Activated T-cell treated with anti-CD3 and anti-CD28 coated beads for 4 hours (primary cell): ENCODE results near the gene IGSF22.

ENCODE experiments used
- DNase-seq: peaks from one replicate; pipeline ENCODE4 v3.0.0-alpha.2; 2020

The IGSF22 gene

GRCh38 chr11:18743365-18743764 is 17.4 kb upstream of the IGSF22 start:
- no peak for DNase-seq

DNA sequence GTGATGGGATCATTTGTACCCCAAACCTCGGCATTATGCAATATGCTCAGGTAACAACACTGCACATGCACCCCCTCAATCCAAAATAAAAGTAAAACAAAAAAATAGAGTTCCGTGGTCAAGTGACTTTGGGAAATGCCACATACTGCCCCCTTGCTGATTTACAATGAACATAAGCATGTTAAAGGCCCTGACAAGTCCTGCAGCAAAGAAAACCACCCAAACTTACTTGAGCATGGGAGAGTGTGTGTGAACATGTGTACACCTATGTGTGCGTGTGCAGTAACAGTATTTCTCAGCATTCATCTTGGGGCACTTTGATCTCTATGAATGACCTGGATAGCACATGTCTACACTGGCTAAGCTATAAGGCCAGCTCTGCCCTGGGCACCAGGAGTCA is 15.8 kb upstream of the IGSF22 start:
- DNase-seq = no peak

DNA sequence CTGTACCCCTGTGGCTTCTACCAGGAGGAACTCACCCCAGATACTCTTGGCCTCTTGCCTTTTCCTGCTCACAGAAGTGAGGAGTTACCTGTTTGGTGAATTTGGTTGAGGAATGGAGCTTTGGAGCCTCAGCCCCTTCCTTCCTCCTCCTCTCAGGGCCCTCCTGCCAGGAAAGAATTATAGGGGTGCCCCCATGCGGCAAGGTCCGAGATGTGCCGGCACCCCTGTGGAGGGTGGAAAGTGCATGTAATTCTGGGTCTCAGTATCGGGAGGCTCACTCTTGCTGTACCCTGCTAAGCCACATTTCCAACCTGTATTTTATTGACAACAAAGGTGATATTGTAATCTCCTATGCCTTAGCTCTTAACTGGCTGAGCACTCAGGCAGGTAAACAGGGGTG is 13.7 kb upstream of the IGSF22 start:
- DNase-seq = no peak

DNA sequence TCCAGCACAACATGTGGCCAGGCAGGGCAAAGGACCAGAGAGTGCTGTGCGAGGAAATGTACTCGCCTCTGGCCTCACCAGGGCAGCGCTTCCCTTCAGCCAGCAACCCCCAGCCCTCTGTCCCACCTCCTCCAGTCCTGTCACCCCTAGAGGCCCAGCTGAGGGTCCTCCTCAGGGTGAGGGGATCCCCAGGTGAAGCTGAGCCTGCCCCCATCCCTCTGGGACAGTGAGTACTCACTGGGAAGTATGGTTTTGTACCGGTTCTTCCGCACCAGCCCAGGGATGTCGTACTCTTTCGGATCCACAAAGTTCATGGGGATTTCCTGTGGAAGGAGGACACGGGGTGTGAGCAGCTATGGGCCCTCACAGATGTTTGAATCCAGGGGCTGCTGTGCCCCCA is 11.7 kb upstream of the IGSF22 start:
- DNase-seq = no peak

GRCh38 chr11:18736590-18737148 is 10.7 kb upstream of the IGSF22 start:
- no peak for DNase-seq

DNA sequence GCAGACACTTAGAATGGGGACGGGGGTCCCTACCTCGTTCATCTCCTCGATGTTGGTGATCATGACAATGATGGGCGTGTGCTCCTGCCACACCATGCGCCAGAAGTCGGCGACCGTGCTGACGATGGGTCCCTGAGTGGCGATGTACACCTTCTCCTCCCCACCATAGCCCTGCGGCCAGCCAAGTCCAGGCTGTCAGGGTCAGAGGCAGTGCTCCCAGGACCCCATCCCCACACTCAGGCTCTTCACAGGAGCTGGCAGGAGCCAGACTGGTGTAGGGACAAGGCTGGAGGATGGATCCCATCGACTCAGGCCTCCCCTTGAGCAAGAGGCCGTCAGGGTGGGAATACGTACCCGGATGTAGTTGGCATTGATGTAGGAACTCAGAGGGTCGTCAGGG is 7.2 kb upstream of the IGSF22 start:
- no peak for DNase-seq

GRCh38 chr11:18731949-18732821 is 6.2 kb upstream of the IGSF22 start:
- peak; percentile 69 for DNase-seq

DNA sequence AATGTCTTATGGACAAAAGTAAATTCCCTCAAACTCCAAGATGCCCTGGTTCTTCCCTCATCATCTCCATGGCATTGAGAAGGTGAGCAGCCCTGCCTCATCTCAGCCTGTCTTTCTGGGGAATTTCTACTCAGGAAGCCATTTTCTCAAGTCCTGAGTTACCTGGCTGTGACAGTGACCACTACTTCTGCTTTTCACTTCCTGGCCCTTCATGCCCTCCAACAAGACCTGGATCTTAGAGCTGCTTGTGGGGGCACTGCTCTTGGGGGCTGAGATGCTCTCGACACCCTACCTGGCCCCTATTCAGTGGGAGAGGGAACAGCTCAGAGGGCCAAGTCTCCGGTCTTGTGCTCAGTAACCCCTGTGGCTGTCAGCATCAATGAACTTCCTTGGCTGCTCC is 5.5 kb upstream of the IGSF22 start:
- no peak for DNase-seq

- no peak for DNase-seq
Measured at GRCh38 chr11:18730020-18730419, 4.0 kb upstream of the IGSF22 start.

- no peak for DNase-seq
Measured at GRCh38 chr11:18729426-18729825, 3.4 kb upstream of the IGSF22 start.

GRCh38 chr11:18728658-18729057 is 2.7 kb upstream of the IGSF22 start:
- DNase-seq = no peak

- peak; percentile 33 for DNase-seq
Measured at GRCh38 chr11:18727479-18728236, 1.7 kb upstream of the IGSF22 start.

DNA sequence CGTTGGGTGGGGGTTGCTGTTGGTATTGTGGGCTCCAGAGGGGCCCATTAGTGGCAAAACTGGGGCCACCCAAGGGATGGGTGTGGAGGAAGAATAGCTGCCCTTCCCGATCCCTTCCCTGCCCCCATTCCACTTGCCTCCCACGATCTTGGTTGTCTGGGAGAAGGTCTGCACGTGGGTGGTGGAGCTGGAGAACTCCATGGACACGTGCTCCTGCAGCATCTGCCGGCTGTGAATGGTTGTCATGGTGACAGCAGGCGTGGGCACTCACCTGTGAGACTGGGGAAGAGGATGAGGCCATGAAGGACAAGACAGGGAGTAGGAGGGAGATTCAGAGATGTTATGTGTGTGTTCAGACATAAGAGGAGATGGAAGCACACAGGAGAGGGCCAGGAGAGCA is 2.0 kb downstream of the IGSF22 start:
- no peak for DNase-seq

DNA sequence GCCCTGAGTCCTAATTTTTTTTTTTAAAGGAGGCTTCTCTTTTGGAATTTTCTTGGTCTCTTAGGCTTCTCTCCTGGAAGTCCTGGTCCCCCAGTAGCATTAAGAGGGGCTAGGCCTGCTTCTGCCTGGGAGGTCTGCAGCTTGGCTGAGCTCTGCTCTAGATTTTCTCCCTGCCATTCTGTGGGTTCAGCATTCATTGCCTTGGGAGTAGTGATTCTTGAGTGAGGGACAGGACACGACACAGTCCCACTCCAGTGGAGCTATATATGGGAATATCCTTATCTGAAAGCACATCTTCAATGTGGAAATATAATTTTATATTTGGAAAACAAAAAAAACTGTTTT is 3.7 kb downstream of the IGSF22 start:
- no peak for DNase-seq

DNA sequence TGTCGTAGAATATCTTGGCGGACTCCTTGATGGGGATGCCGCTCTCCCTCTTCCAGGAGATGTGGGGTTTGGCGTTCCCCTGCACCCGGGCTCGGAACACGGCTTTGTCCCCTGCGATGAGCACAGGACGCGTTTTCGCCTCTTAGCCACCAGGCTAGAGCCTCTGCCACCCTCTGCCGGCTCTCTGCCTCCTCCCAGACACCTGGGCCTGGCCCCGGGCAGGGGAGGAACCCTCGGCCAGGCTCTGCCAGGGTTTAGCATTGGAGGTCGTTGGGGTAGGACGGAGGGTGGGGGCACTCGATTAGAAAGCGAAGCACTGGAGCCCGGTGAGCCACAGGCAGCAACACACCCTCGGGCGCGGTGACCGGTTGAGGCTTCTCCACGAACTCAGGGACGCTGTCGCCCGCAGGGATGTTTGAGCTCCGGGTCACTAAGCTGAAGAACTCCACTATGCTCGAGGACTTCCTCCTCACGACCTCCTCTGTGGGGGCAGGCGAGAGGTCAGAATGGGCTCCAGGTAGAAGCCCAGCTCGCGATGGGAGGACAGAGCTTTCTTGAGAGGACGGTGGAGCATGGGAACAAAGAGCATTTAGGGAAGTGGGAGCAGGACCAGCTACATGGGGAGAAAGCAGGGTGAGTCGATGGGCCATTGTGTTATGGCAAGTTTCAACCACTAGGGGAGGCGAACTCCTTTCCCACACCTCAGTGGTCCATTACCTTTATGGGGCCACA is 4.3 kb downstream of the IGSF22 start:
- peak; percentile 48 for DNase-seq

DNA sequence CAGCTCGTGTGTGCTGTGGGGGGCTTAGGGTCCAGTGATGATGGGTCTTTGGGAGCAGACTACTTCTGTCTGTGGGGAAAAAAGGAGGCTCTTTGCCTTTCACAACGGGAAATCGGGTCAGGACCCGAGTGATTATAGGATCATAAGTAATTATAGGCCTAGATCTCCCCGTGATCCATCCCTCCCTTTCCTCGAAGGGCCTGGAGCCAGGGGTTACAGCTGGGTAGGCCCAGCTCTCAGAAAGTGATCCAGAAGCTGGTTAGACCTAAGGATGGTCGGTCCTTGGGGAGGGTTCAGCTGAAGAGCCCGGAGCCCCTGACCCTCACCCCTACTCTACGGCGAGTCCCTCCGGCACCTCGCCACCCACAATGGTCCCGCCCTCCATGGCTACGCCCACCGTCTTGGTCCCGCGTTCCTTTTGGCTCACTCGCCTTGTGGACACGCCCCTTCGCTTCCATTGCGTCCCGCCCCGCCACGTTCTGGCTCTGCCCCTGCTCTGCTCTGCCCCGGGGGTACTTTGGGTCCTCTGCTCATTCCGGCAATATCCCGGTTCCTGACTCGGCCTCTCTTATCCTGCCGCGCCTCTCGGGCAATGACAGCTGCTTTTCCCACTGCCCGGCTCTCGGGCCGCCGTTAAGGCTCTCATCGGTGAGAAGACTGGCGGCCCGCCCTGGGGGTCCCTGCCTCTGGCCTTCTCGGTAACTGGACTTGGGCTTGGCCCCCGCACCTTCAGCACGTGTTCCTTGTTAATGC is 5.0 kb downstream of the IGSF22 start:
- peak; percentile 79 for DNase-seq

DNA sequence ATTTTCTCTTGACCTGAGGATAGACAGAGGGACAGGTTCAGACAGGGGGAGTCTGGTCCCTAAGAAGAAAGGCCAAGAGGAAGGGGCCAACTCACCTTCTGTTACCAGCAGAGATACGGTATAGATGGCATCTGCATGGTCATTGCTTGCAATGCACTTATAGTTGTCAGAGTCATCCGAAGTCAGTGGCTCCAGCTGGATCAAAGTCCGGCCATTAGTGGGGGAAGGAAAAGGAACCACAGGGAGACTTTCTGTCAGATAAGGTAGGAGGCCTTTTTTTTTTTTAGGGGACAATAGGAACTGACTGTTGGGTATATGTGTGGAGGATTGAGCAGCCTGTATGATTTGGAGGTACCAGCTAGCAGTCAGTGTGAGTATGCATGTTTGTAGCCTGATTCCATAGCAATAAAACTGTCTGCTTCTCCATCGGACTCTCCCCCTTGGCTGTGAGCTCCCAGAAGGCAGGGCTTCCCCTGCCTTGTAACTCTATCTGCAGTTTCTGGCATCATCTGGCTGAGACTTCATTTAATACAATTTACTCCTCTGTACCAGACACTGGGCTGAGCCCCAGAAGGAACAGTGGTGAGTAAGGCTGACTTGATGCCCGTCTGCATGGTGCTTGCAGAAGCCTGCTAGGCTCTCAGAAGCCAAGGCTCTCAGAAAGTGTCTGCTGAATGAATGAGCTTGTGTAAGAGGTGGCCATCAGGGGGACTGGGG is 5.7 kb downstream of the IGSF22 start:
- no peak for DNase-seq

DNA sequence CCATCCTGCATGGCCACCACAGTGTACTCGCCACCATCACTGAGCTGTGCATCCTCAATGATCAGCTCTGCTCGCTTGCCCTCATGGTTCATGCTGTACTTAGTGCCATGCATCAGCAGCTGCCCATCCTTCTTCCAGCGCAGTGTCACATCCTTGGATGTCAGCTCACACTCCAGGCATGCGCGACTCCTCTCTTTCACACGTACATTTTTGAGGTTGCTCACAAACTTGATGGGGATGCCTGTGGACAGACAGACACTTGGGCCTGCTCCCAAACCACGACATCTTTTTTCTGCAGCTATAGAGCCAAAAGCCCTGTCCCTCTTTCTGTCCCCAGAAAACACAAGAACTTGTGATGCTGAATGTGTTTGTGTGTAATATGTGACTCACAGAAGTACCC is 10.5 kb downstream of the IGSF22 start:
- no peak for DNase-seq

GRCh38 chr11:18714443-18714780 is 11.6 kb downstream of the IGSF22 start:
- DNase-seq = no peak

DNA sequence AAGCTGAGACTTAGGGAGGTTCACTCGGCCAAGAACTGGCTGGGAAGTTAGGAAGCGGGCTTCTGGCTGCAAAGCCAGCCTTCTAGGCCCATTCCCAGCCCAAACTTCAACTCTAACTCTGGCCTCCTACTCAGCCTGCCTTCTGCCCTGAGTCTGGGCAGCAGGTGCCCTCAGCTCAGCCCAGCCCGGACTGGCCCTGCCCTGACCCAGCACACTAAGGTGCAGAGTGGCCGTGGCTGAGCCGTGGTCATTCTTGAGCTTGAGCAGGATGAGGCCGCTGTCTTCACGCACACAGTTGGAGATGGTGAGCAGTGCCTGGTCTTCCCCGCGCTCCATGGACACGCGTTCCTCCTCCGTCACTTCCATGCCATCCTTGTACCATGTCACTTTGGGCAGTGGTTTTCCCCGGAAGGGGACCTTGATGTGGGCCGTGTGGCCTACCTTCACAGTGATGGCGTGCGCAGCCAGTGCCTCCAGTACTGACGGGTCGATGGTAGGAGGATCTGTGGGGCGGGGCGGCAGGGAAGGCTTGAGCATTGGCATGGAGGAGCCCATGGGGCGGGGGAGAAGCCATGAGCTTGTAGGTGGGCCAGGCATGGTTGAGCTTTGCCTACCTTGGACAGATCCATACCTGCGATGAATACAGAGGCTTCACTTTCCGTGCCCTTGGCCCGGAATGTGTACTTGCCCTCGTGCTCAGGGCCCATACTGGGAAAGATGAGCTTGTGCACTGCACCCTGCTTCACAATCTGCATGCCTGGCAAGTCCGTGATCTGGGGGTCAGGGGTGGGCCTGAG is 12.1 kb downstream of the IGSF22 start:
- no peak for DNase-seq

DNA sequence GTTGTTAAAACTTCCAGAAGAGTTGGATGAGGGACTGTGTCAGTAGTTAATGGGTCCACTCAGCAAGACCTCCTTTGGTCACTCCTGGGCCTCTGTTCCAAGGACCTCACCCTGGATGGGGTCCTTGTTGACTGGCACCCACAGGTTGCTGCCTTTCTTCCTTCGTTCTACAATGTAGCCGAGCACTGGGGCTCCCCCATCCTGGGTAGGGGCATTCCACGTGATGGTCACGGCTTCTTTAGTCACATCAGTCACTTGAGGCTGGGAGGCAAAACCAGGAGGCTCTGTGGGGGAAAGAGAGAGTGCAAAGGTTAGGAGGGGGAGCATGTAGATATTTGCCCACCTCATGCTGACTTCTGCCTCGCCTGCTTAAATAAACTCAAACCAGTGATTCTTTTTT is 15.4 kb downstream of the IGSF22 start:
- DNase-seq = no peak
